OCI-LY7 (cell line): ENCODE results near the gene FAHD2A. TPM values are rescaled to one million over a fixed set of nuclear protein-coding genes. Genes with fewer than 3 reads are reported as not detected.

Source experiments
- BruUV-seq: library from RNA; stranded (reverse); fragments of 400-500 nt; replicated peaks from 2 replicates; lab custom pipeline; 2021; lab: Mats Ljungman, UMichigan
- CTCF ChIA-PET: fragments of 300-600 bp; sonication (Branson Sonifier 250); formaldehyde crosslinking; loops from one replicate; lab custom pipeline; 2022; ENCODE audit warnings: antibody characterized with exemption; ENCODE audit not compliant: unreplicated experiment; lab: Charles Lee
- POLR2A ChIA-PET: fragments of 300-600 bp; sonication (Branson Sonifier 250); formaldehyde crosslinking; loops from one replicate; lab custom pipeline; 2022; ENCODE audit warnings: antibody characterized with exemption; lab: Charles Lee
- DNase-seq: peaks from one replicate; pipeline ENCODE4 v3.0.0-alpha.2; 2015; ENCODE audit warnings: low spot score
- H2AFZ ChIP-seq: fragments of 200-600 bp; sonication (generic), shearing (Covaris generic); 2 replicates; pipeline ENCODE4 v1.6.1; 2014; ENCODE audit warnings: mild to moderate bottlenecking, antibody characterized with exemption, low read length, moderate library complexity
- H3K27ac ChIP-seq: fragments of 200-600 bp; sonication (generic); 2 replicates; pipeline ENCODE4 v1.5.1; 2014; ENCODE audit warnings: mixed run types, low read depth, mild to moderate bottlenecking, moderate library complexity, low read length, inconsistent platforms; ENCODE audit not compliant: poor library complexity, severe bottlenecking
- H3K36me3 ChIP-seq: fragments of 200-600 bp; sonication (generic); 2 replicates; pipeline ENCODE4 v1.6.1; 2014; ENCODE audit warnings: mild to moderate bottlenecking, antibody characterized with exemption, low read length, moderate library complexity, mixed read lengths; ENCODE audit not compliant: insufficient read depth
- H3K4me1 ChIP-seq: fragments of 200-600 bp; sonication (generic); 2 replicates; pipeline ENCODE4 v1.5.1; 2014; ENCODE audit warnings: mild to moderate bottlenecking, low read length; ENCODE audit not compliant: insufficient read depth, poor library complexity, severe bottlenecking
- H3K4me2 ChIP-seq: fragments of 200-600 bp; sonication (generic); 2 replicates; pipeline ENCODE4 v1.6.1; 2014; ENCODE audit warnings: mild to moderate bottlenecking, low read length
- H3K4me3 ChIP-seq: fragments of 200-600 bp; sonication (generic); 2 replicates; pipeline ENCODE4 v1.5.1; 2014; ENCODE audit warnings: mild to moderate bottlenecking, low read depth, low read length; ENCODE audit not compliant: poor library complexity, severe bottlenecking
- H3K79me2 ChIP-seq: fragments of 200-600 bp; sonication (generic); 2 replicates; pipeline ENCODE4 v1.6.1; 2016; ENCODE audit warnings: low read depth, mild to moderate bottlenecking, low read length, moderate library complexity, mixed read lengths; ENCODE audit not compliant: insufficient read depth
- H3K9me2 ChIP-seq: fragments of 200-600 bp; sonication (generic); 2 replicates; pipeline ENCODE4 v1.6.1; 2016; ENCODE audit warnings: mild to moderate bottlenecking, low read length, mixed read lengths; ENCODE audit not compliant: insufficient read depth
- H3K9me3 ChIP-seq: fragments of 200-600 bp; sonication (generic); 2 replicates; pipeline ENCODE4 v1.6.1; 2014; ENCODE audit warnings: mild to moderate bottlenecking, mixed run types, low read length, mixed read lengths
- H4K20me1 ChIP-seq: fragments of 200-600 bp; sonication (generic); 2 replicates; pipeline ENCODE4 v1.6.1; 2014; ENCODE audit warnings: mild to moderate bottlenecking, antibody characterized with exemption, low read length, moderate library complexity, mixed read lengths; ENCODE audit not compliant: insufficient read depth
- EZH2phosphoT487 ChIP-seq: fragments of 200-600 bp; sonication (generic); IDR thresholded peaks from 2 replicates; pipeline ENCODE4 v1.6.1; 2018; ENCODE audit warnings: low read depth, borderline replicate concordance, mild to moderate bottlenecking, mixed run types, antibody characterized with exemption, low read length, moderate library complexity, mixed read lengths
- intact Hi-C: fragments of 100-400 bp; cut with micrococcal nuclease; formaldehyde crosslinking; loops from one replicate; pipeline ENCODE4 v1.10.0; 2022; ENCODE audit not compliant: unreplicated experiment
- total RNA-seq, 2 experiments: library from RNA; depleted of rRNA in 1 of 2; stranded (reverse); fragments of >200 nt in 1 of 2; shearing (Covaris generic) in 1 of 2; gene quantifications; 2 replicates each; pipeline ENCODE4 v1.2.3, GENCODE V29; 2014 to 2022
- TF ChIP-seq, protein P1 (sequence below): fragments of 200-600 bp; sonication (generic); conservative IDR thresholded peaks from 2 replicates; pipeline ENCODE4 v1.5.1; 2014; ENCODE audit warnings: mild to moderate bottlenecking, antibody characterized with exemption, low read length, moderate library complexity, mixed read lengths

FAHD2A gene
- total RNA-seq, 2 experiments from 2014 or later, result 48.2 to 50.9 TPM

- ChIA-PET CTCF (no interaction called here), POLR2A (interaction anchor here (0.6 kb wide), 1 partner anchor 11 kb away, joined by 3 read pairs; no protein-coding TSS in a partner anchor)
- H2AFZ ChIP-seq, result no peak overlapping the region
- H3K36me3 ChIP-seq, result no peaks in the 10 kb centered on the region
- no peak for DNase-seq
- H3K4me1 ChIP-seq, result no peaks in the 10 kb centered on the region
- no peak overlapping the region for H3K27ac ChIP-seq
- H3K9me3 ChIP-seq, result no peaks in the 10 kb centered on the region
- no peak overlapping the region for H3K4me3 ChIP-seq
- intact Hi-C loops, result no loop called here
- H4K20me1 ChIP-seq, result no peaks in the 10 kb centered on the region
- no TSS peak for BruUV-seq
- no peaks in the 10 kb centered on the region for H3K9me2 ChIP-seq
- H3K79me2 ChIP-seq, result no peaks in the 10 kb centered on the region
- no peak overlapping the region for H3K4me2 ChIP-seq
- TF ChIP-seq, protein P1, sequence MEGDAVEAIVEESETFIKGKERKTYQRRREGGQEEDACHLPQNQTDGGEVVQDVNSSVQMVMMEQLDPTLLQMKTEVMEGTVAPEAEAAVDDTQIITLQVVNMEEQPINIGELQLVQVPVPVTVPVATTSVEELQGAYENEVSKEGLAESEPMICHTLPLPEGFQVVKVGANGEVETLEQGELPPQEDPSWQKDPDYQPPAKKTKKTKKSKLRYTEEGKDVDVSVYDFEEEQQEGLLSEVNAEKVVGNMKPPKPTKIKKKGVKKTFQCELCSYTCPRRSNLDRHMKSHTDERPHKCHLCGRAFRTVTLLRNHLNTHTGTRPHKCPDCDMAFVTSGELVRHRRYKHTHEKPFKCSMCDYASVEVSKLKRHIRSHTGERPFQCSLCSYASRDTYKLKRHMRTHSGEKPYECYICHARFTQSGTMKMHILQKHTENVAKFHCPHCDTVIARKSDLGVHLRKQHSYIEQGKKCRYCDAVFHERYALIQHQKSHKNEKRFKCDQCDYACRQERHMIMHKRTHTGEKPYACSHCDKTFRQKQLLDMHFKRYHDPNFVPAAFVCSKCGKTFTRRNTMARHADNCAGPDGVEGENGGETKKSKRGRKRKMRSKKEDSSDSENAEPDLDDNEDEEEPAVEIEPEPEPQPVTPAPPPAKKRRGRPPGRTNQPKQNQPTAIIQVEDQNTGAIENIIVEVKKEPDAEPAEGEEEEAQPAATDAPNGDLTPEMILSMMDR, result no peak
- no peak for TF ChIP-seq EZH2phosphoT487
These were observed 26.9 kb upstream of the FAHD2A start for GRCh38 chr2:95375532-95376150.

DNA sequence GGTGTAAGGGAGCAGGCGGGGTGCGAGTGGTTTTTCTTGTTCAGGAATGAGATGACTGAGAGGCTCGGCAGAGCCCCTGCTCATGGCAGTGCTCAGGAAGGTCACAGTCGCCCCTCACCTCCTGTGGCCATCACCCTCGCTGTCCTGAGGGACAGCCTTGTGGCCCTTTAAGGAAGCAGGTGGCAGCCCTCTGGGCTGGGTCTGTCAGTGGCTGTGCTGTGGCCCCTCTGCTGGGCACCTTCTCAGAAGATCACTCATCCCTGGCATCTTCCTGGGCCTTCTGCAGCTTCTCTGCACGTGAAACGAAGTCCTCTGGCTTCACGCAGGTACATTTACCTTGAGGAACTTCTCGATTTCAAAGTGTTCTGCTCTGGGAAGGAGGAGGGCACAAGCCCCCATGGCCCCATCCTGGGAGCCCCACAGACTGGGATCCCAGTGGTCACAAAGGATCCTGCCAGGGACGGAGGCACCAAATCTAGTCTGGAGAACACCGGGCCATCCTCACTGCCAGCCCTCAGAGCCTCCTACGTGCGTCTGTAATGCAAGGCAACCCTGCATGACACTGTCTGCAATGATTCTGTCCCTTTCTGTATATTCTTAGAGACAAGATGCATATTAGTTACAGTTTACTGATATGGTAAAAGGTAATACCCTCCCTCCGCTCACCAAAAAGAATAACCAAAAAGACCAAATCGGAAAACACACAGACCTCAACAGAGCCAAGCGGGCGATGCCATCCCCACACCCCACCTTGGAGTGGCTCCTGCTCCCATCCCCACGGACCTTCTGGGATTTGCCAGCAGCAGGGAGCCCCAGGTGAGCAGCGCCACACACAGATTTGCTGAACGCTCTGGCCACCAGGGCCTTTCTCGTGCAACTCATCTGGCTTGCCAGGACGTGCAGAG lies 25.9 kb upstream of the FAHD2A start:
- H3K27ac ChIP-seq, result no peak overlapping the region
- H3K9me3 ChIP-seq, result no peaks in the 10 kb centered on the region
- no peak for TF ChIP-seq EZH2phosphoT487
- TF ChIP-seq, protein P1, result no peak
- H3K79me2 ChIP-seq, result no peaks in the 10 kb centered on the region
- ChIA-PET POLR2A (no interaction called here), CTCF (no interaction called here)
- H3K36me3 ChIP-seq, result no peaks in the 10 kb centered on the region
- no peaks in the 10 kb centered on the region for H4K20me1 ChIP-seq
- H2AFZ ChIP-seq, result no peak overlapping the region
- BruUV-seq, result no TSS peak
- intact Hi-C loops, result no loop called here
- no peaks in the 10 kb centered on the region for H3K9me2 ChIP-seq
- H3K4me3 ChIP-seq, result no peak overlapping the region
- H3K4me2 ChIP-seq, result no peak overlapping the region
- H3K4me1 ChIP-seq, result no peaks in the 10 kb centered on the region
- no peak for DNase-seq
